GM12878 (cell line): ENCODE results near the gene ZNF296.

ENCODE experiments used
- NRF1 ChIP-seq: conservative IDR thresholded peaks from 2 replicates; pipeline ENCODE4 v1.6.1; 2011; ENCODE audit warnings: mild to moderate bottlenecking, low read depth, low read length, improper control_type of control experiment
- RCOR1 ChIP-seq: conservative IDR thresholded peaks from 2 replicates; pipeline ENCODE4 v1.6.1; 2012; ENCODE audit warnings: low read depth, low read length, improper control_type of control experiment
- SP1 ChIP-seq: IDR thresholded peaks from one replicate; pipeline ENCODE4 v1.6.1; 2011; ENCODE audit warnings: low read depth, low read length
- SREBF2 ChIP-seq: IDR thresholded peaks from 2 replicates; pipeline ENCODE4 v1.6.1; 2012; ENCODE audit warnings: mild to moderate bottlenecking, low read length
- YY1 ChIP-seq: IDR thresholded peaks from 2 replicates; pipeline ENCODE4 v1.6.1; 2011; ENCODE audit warnings: low read depth, mild to moderate bottlenecking, low read length
- ZSCAN29 ChIP-seq: fragments of 450-650 bp; IDR thresholded peaks from 2 replicates; pipeline ENCODE4 v1.6.1; 2017; ENCODE audit warnings: mild to moderate bottlenecking, moderate library complexity
- TF ChIP-seq, protein P1 (sequence below), 3 experiments: IDR thresholded peaks in 2 of 3; conservative IDR thresholded peaks in 1 of 3; 2 replicates each; pipeline ENCODE4 v1.5.1; 2011; ENCODE audit warnings: low read depth in 3 of 3, low read length in 3 of 3, mild to moderate bottlenecking in 3 of 3, control low read depth in 2 of 3, moderate library complexity in 2 of 3, inconsistent platforms in 1 of 3, mixed read lengths in 1 of 3; ENCODE audit not compliant: control insufficient read depth in 2 of 3, insufficient read depth in 1 of 3; ENCODE audit errors: extremely low read depth in 1 of 3

DNA sequence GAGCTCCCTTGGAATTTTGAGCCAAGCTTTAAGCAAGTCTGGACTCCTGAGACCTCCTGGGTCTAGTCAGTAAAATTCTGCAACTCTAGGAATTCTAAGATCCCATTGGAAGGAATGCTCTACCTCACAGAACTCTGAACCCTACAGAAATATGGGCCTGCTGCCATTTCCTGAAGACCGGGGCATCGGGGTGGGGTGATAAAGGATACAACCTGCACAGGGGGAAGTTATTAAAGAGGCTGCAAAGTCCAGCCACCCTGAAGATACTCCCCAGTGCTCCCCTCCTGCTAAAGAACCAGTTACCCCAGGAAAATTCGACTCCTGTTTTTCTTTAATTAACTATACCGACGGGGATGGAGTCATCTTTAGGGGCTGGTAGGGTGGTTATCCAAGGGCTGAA is 14.3 kb upstream of the ZNF296 start:
- no peak for TF ChIP-seq NRF1
- TF ChIP-seq SREBF2, result no peak
- TF ChIP-seq, protein P1, sequence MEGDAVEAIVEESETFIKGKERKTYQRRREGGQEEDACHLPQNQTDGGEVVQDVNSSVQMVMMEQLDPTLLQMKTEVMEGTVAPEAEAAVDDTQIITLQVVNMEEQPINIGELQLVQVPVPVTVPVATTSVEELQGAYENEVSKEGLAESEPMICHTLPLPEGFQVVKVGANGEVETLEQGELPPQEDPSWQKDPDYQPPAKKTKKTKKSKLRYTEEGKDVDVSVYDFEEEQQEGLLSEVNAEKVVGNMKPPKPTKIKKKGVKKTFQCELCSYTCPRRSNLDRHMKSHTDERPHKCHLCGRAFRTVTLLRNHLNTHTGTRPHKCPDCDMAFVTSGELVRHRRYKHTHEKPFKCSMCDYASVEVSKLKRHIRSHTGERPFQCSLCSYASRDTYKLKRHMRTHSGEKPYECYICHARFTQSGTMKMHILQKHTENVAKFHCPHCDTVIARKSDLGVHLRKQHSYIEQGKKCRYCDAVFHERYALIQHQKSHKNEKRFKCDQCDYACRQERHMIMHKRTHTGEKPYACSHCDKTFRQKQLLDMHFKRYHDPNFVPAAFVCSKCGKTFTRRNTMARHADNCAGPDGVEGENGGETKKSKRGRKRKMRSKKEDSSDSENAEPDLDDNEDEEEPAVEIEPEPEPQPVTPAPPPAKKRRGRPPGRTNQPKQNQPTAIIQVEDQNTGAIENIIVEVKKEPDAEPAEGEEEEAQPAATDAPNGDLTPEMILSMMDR (IDR thresholded peaks at IDR 0.05 in 2 of 3, conservative IDR thresholded peaks at IDR 0.05 in 1 of 3; ENCODE audit: control insufficient read depth in 2 of 3, extremely low read depth in 1 of 3, insufficient read depth in 1 of 3, low read depth in 3 of 3, low read length in 3 of 3), result no peak
- no peak for TF ChIP-seq ZSCAN29
- no peak for TF ChIP-seq RCOR1
- TF ChIP-seq YY1, result no peak
- TF ChIP-seq SP1, result no peak
